IPS-18a (cell line): ENCODE results near the gene RNU5D-1.
A peak's percentile ranks its signal among the peaks of the same experiment; 100 is the strongest.
"Not testable (repeated sequence)": the region's sequence is repeated elsewhere in the genome, so short reads cannot be mapped to it uniquely, and the experiment has no call there.

Source experiments
- H3K27ac ChIP-seq: one replicate; pipeline ENCODE4 v1.5.1; 2013; ENCODE audit warnings: low read length
- H3K27me3 ChIP-seq: one replicate; pipeline ENCODE4 v1.6.1; 2013; ENCODE audit warnings: mild to moderate bottlenecking, low read length; ENCODE audit not compliant: control insufficient read depth, insufficient read depth
- H3K36me3 ChIP-seq: one replicate; pipeline ENCODE4 v1.6.1; 2013; ENCODE audit warnings: low read depth, low read length; ENCODE audit not compliant: control insufficient read depth
- H3K4me1 ChIP-seq: one replicate; pipeline ENCODE4 v1.6.1; 2013; ENCODE audit warnings: low read depth, low read length; ENCODE audit not compliant: control insufficient read depth
- H3K4me3 ChIP-seq: one replicate; pipeline ENCODE4 v1.5.1; 2013; ENCODE audit warnings: low read length
- H3K9ac ChIP-seq: one replicate; pipeline ENCODE4 v1.6.1; 2013; ENCODE audit warnings: mild to moderate bottlenecking, low read length, moderate library complexity
- H3K9me3 ChIP-seq: one replicate; pipeline ENCODE4 v1.6.1; 2013; ENCODE audit warnings: low read depth, low read length; ENCODE audit not compliant: control insufficient read depth

Gene RNU5D-1

GRCh38 chr1:44730741-44731512, at the start of gene RNU5D-1:
Gene RNU5D-1 (minus strand): TSS chr1:44731170.
- no peak within 1 kb of the TSS for H3K4me3 ChIP-seq
- H3K9me3 ChIP-seq: no peaks in the 10 kb centered on the region
- peak within 1 kb of the TSS; percentile 97 for H3K27ac ChIP-seq
- H3K27me3 ChIP-seq: no peaks in the 10 kb centered on the region
- H3K4me1 ChIP-seq: peaks cover 4% of the 10 kb centered on the region
- no peaks in the 10 kb centered on the region for H3K36me3 ChIP-seq
- peak within 1 kb of the TSS; percentile 79 for H3K9ac ChIP-seq

GRCh38 chr1:44780583-44781121, 49.7 kb upstream of the RNU5D-1 start:
- H3K9me3 ChIP-seq: no peaks in the 10 kb centered on the region
- no peak overlapping the region for H3K9ac ChIP-seq
- peaks cover 12% of the 10 kb centered on the region for H3K27me3 ChIP-seq
- H3K4me1 ChIP-seq: peaks cover 5% of the 10 kb centered on the region
- no peak overlapping the region for H3K4me3 ChIP-seq
- H3K27ac ChIP-seq: no peak overlapping the region
- peaks cover 36% of the 10 kb centered on the region for H3K36me3 ChIP-seq

GRCh38 chr1:44778705-44779576, 48.0 kb upstream of the RNU5D-1 start:
- Histone ChIP-seq H3K27ac (no peak overlapping the region), H3K9me3 (no peaks in the 10 kb centered on the region), H3K4me3 (no peak overlapping the region), H3K27me3 (no peaks in the 10 kb centered on the region), H3K4me1 (peaks cover 8% of the 10 kb centered on the region), H3K36me3 (peaks cover 36% of the 10 kb centered on the region), H3K9ac (no peak overlapping the region)

- H3K9me3 ChIP-seq: no peaks in the 10 kb centered on the region
- H3K4me3 ChIP-seq: peak overlapping the region; percentile 98
- H3K27ac ChIP-seq: no peak overlapping the region
- H3K36me3 ChIP-seq: peaks cover 36% of the 10 kb centered on the region
- no peak overlapping the region for H3K9ac ChIP-seq
- no peaks in the 10 kb centered on the region for H3K27me3 ChIP-seq
- H3K4me1 ChIP-seq: peaks cover 3% of the 10 kb centered on the region
Measured at GRCh38 chr1:44777969-44778635, 47.1 kb upstream of the RNU5D-1 start.

GRCh38 chr1:44777547-44777946, 46.6 kb upstream of the RNU5D-1 start:
- Histone ChIP-seq H3K4me3 (peak overlapping the region; percentile 98), H3K4me1 (peaks cover 3% of the 10 kb centered on the region), H3K36me3 (peaks cover 36% of the 10 kb centered on the region)

GRCh38 chr1:44776730-44777068, 45.7 kb upstream of the RNU5D-1 start:
- Histone ChIP-seq H3K27me3 (no peaks in the 10 kb centered on the region), H3K36me3 (peaks cover 36% of the 10 kb centered on the region), H3K4me1 (peaks cover 3% of the 10 kb centered on the region), H3K4me3 (peak overlapping the region; percentile 98), H3K9ac (peak overlapping the region; percentile 98), H3K9me3 (no peaks in the 10 kb centered on the region), H3K27ac (no peak overlapping the region)

More at GRCh38 chr1:44777547-44777946, 46.6 kb upstream of the RNU5D-1 start:
- Histone ChIP-seq H3K9ac (no peak overlapping the region), H3K27ac (no peak overlapping the region), H3K27me3 (no peaks in the 10 kb centered on the region), H3K9me3 (no peaks in the 10 kb centered on the region)

- Histone ChIP-seq H3K27ac (peak overlapping the region; percentile 72), H3K9ac (peak overlapping the region; percentile 98), H3K36me3 (peaks cover 36% of the 10 kb centered on the region), H3K4me1 (peaks cover 3% of the 10 kb centered on the region), H3K4me3 (peak overlapping the region; percentile 98), H3K9me3 (no peaks in the 10 kb centered on the region), H3K27me3 (no peaks in the 10 kb centered on the region)
Measured at GRCh38 chr1:44775930-44776729, 45.2 kb upstream of the RNU5D-1 start.

GRCh38 chr1:44775078-44775929, 44.3 kb upstream of the RNU5D-1 start, which contains the start of gene RPS8:
Gene RPS8 (plus strand): TSS chr1:44775540. CDS start chr1:44775597, 57 bp downstream.
- Histone ChIP-seq H3K4me3 (peak within 1 kb of the TSS; percentile 98), H3K9ac (peak within 1 kb of the TSS; percentile 98), H3K9me3 (no peaks in the 10 kb centered on the region), H3K4me1 (peaks cover 3% of the 10 kb centered on the region), H3K36me3 (peaks cover 36% of the 10 kb centered on the region), H3K27ac (peak within 1 kb of the TSS; percentile 85), H3K27me3 (no peaks in the 10 kb centered on the region)

GRCh38 chr1:44766421-44766820, 35.5 kb upstream of the RNU5D-1 start:
- not testable (repeated sequence) for H3K27me3 ChIP-seq, H3K9ac ChIP-seq, H3K9me3 ChIP-seq, H3K27ac ChIP-seq, H3K4me1 ChIP-seq, H3K4me3 ChIP-seq
- peaks cover 49% of the 10 kb centered on the region for H3K36me3 ChIP-seq

- H3K4me3 ChIP-seq: no peak overlapping the region
- no peaks in the 10 kb centered on the region for H3K4me1 ChIP-seq
- no peaks in the 10 kb centered on the region for H3K9me3 ChIP-seq
- H3K27me3 ChIP-seq: no peaks in the 10 kb centered on the region
- H3K36me3 ChIP-seq: peaks cover 80% of the 10 kb centered on the region
- H3K27ac ChIP-seq: no peak overlapping the region
- no peak overlapping the region for H3K9ac ChIP-seq
Measured at GRCh38 chr1:44760876-44761275, 29.9 kb upstream of the RNU5D-1 start.
